Lower leg skin (tissue), 3 donors: Measurements from ENCODE around the gene SUPT5H.

ENCODE experiments used
- CTCF ChIP-seq, 3 donors: fragments of 450-650 bp; IDR thresholded peaks; one replicate each; pipeline ENCODE4 v1.5.1; 2016; ENCODE audit warnings: antibody characterized with exemption in 3 of 3, mild to moderate bottlenecking in 3 of 3, moderate library complexity in 2 of 3
- POLR2A ChIP-seq, 2 donors: fragments of 450-650 bp; IDR thresholded peaks; one replicate each; pipeline ENCODE4 v1.6.1; 2016 to 2017; ENCODE audit warnings: antibody characterized with exemption in 2 of 2, mild to moderate bottlenecking in 1 of 2, moderate library complexity in 1 of 2

GRCh38 chr19:39497996-39498797 is 52.8 kb downstream of the SUPT5H start:
- TF ChIP-seq POLR2A (IDR thresholded peaks at IDR 0.05) (no peak), CTCF (IDR thresholded peaks at IDR 0.05) (no peak)
